HAP-1 (cell line): Measurements from ENCODE around the gene RANBP10.
"Not testable (repeated sequence)": the region's sequence is repeated elsewhere in the genome, so short reads cannot be mapped to it uniquely, and the experiment has no call there.

Experiments
- DNase-seq, 2 experiments: peaks; one replicate each; pipeline ENCODE4 v3.0.0-alpha.2; 2016 to 2020; ENCODE audit warnings: low spot score in 2 of 2
- H3K27me3 ChIP-seq: fragments of 250-450 bp; sonication (Bioruptor Pico); 2 replicates; pipeline ENCODE4 v1.5.1; 2020; ENCODE audit warnings: low read depth, mild to moderate bottlenecking, moderate library complexity
- H3K36me3 ChIP-seq: fragments of 250-450 bp; sonication (Bioruptor Pico); replicated peaks from 2 replicates; pipeline ENCODE4 v1.5.1; 2020; ENCODE audit warnings: mild to moderate bottlenecking
- H3K4me1 ChIP-seq: fragments of 250-450 bp; sonication (Bioruptor Pico); 2 replicates; pipeline ENCODE4 v1.5.1; 2020; ENCODE audit warnings: mild to moderate bottlenecking
- H3K4me3 ChIP-seq: fragments of 250-450 bp; sonication (Bioruptor Pico); 2 replicates; pipeline ENCODE4 v1.5.1; 2020; ENCODE audit warnings: mild to moderate bottlenecking, moderate library complexity
- H3K9me3 ChIP-seq: fragments of 250-450 bp; sonication (Bioruptor Pico); 2 replicates; pipeline ENCODE4 v1.5.1; 2020; ENCODE audit warnings: mild to moderate bottlenecking, moderate library complexity
- in situ Hi-C: fragments of 300-500 bp; cut with MboI; formaldehyde crosslinking; loops from 3 replicates; pipeline ENCODE4 v1.14.3; 2020; ENCODE audit warnings: low sequenced_read_pairs, inconsistent platforms, mixed read lengths

The RANBP10 gene

GRCh38 chr16:67761924-67762323 is 44.4 kb downstream of the RANBP10 start:
- Histone ChIP-seq H3K36me3 (no peaks in the 10 kb centered on the region), H3K9me3 (no peaks in the 10 kb centered on the region), H3K27me3 (no peaks in the 10 kb centered on the region), H3K4me3 (no peak overlapping the region), H3K4me1 (no peaks in the 10 kb centered on the region)
- no peak for DNase-seq
- in situ Hi-C loops = no loop called here

DNA sequence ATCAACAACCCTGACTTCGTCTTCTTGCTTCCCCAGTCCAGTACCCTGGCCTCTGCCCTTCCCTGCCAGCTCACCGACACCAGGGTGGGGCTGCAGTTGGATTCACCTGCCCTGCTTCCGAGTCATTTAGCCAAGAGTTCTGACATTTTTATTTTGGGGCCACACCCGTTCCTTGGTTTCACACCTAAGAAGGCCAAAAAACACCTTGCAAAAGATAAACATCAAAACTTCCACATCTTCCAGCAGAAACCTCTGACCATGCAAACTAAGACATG is 45.5 kb downstream of the RANBP10 start:
- Histone ChIP-seq H3K9me3 (no peaks in the 10 kb centered on the region), H3K4me1 (no peaks in the 10 kb centered on the region), H3K4me3 (no peak overlapping the region), H3K27me3 (no peaks in the 10 kb centered on the region), H3K36me3 (no peaks in the 10 kb centered on the region)
- no peak for DNase-seq
- in situ Hi-C loops = no loop called here

DNA sequence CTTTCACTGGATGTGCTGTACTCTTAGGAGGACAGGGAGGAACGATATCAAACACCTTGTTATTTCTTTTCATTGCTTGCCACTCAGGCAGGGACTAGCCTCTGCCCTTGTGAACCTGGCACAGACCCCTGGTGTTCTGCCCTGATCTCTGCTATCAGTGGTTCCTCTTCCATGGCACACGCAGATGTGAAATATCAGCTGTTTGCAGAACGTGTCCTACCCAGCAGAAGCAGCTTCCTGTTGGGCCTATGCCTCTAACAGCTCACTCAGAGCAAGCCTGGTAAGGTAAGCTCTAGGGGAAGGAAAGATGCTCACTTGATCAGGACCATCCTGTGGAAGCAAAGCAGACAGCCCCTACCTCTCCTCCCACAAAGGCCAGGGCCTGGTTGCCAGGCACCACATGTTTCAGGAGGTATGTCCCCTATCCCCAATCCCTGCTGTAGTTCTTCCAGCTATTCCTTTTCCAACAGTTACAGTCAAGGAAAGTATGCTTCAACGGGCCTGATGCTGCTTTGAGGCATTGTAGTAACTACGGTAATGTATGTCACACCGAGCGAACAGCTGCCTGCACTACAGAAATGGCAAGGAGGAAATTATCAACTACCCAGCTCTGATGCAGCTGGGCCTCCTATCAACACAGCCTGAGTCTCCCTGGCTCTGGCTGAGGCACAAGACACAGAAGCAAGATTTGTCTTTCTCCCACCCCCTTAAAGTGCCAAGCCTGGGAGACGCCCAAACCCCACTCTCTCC is 46.0 kb downstream of the RANBP10 start:
- DNase-seq = no peak
- in situ Hi-C loops = no loop called here
- Histone ChIP-seq H3K4me1 (no peaks in the 10 kb centered on the region), H3K36me3 (no peaks in the 10 kb centered on the region), H3K9me3 (no peaks in the 10 kb centered on the region), H3K27me3 (no peaks in the 10 kb centered on the region), H3K4me3 (no peak overlapping the region)

- in situ Hi-C loops = no loop called here
- Histone ChIP-seq H3K9me3 (no peaks in the 10 kb centered on the region), H3K4me3 (no peak overlapping the region), H3K36me3 (no peaks in the 10 kb centered on the region), H3K27me3 (no peaks in the 10 kb centered on the region), H3K4me1 (no peaks in the 10 kb centered on the region)
- no peak for DNase-seq
Observed at GRCh38 chr16:67758966-67759365, 47.4 kb downstream of the RANBP10 start.

DNA sequence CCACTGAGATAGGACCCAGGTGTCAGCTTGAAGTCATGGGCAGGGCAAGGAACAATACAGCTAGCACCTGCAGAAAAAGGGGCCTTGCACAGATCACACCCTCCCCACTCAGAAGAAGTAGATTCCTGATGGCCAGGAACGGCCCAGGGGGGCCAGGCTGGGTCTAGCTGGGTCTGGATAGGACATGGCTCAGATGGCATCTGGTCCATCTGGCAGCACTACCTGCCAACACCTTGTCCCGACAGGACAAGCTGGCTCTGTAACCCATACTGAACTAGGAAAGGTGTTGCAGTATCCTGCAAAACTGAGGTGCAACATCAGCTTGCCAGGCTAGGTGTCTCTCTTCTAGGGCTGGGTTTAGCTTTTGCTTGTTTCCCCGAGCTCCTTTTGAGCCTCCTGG is 48.4 kb downstream of the RANBP10 start:
- no peak for DNase-seq
- in situ Hi-C loops = no loop called here
- Histone ChIP-seq H3K27me3 (no peaks in the 10 kb centered on the region), H3K9me3 (no peaks in the 10 kb centered on the region), H3K4me3 (no peak overlapping the region), H3K36me3 (no peaks in the 10 kb centered on the region), H3K4me1 (no peaks in the 10 kb centered on the region)

GRCh38 chr16:67752641-67753040 is 53.7 kb downstream of the RANBP10 start:
- no peaks in the 10 kb centered on the region for H3K27me3 ChIP-seq
- H3K9me3 ChIP-seq = no peaks in the 10 kb centered on the region
- no peak overlapping the region for H3K4me3 ChIP-seq
- in situ Hi-C loops = no loop called here
- H3K4me1 ChIP-seq = no peaks in the 10 kb centered on the region
- DNase-seq = no peak
- H3K36me3 ChIP-seq = no peaks in the 10 kb centered on the region

DNA sequence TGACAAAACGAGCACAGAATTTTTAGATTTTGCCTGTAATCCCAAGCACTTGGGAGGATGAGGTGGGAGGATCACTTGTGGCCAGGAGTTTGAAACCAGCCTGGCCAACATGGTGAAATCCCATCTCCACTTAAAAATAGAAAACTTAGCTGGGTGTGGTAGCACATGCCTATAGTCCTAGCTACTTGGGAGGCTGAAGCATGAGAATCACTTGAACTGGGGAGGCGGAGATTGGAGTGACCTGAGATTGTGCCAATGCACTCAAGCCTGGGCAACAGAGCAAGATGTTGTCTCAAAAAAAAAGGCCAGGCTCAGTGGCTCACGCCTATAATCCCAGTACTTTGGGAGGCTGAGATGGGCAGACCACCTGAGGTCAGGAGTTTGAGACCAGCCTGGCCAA is 55.0 kb downstream of the RANBP10 start:
- H3K27me3 ChIP-seq, H3K9me3 ChIP-seq, H3K4me1 ChIP-seq, in situ Hi-C loops, H3K4me3 ChIP-seq, DNase-seq, H3K36me3 ChIP-seq: not testable (repeated sequence)

DNA sequence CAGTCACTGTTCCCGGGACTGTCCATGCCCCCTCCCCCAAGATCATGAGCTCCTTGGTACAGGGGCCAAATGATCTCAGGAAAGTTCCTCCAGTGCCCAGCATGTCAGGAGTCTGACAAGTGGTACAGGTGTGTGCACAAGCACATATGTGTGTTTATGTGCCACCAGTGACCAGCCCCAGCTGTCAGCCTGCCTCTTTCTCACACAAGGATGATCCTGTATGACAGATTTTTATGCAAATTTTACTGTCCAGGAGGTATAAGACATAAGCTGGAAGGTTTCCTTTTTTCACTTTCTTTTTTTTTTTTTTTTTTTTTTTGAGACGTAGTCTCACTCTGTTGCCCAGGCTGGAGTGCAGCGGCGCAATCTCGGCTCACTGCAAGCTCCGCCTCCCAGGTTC is 55.9 kb downstream of the RANBP10 start:
- H3K4me1 ChIP-seq = no peaks in the 10 kb centered on the region
- H3K4me3 ChIP-seq = no peak overlapping the region
- no peaks in the 10 kb centered on the region for H3K9me3 ChIP-seq
- no peaks in the 10 kb centered on the region for H3K36me3 ChIP-seq
- H3K27me3 ChIP-seq = no peaks in the 10 kb centered on the region
- DNase-seq = no peak
- in situ Hi-C loops = no loop called here

GRCh38 chr16:67749436-67750078 is 56.8 kb downstream of the RANBP10 start:
- Histone ChIP-seq H3K27me3 (no peaks in the 10 kb centered on the region), H3K4me3 (no peak overlapping the region), H3K9me3 (no peaks in the 10 kb centered on the region), H3K4me1 (no peaks in the 10 kb centered on the region), H3K36me3 (no peaks in the 10 kb centered on the region)
- no peak for DNase-seq
- in situ Hi-C loops = no loop called here

DNA sequence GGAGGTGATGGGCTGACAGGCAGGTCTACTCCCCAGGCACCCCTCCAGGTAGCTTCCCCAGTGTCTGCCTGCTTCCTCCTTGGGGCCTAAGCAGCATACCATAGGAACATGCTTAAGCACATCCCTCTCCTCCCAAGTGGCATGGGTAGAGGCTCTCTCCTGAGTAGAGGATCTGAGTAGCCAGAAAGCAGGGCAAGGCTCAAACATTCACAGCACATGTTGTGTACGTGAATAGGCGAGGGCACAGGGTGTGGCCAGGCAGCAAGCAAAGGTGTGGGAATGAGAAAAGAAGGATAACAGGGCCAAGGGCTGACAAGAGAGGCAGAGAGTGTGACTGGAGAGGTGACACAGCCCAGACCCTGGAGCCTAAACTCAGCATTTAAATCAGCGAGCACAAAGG is 57.5 kb downstream of the RANBP10 start:
- H3K9me3 ChIP-seq = no peaks in the 10 kb centered on the region
- H3K27me3 ChIP-seq = no peaks in the 10 kb centered on the region
- no peak for DNase-seq
- H3K4me3 ChIP-seq = no peak overlapping the region
- in situ Hi-C loops = no loop called here
- no peaks in the 10 kb centered on the region for H3K36me3 ChIP-seq
- no peaks in the 10 kb centered on the region for H3K4me1 ChIP-seq

DNA sequence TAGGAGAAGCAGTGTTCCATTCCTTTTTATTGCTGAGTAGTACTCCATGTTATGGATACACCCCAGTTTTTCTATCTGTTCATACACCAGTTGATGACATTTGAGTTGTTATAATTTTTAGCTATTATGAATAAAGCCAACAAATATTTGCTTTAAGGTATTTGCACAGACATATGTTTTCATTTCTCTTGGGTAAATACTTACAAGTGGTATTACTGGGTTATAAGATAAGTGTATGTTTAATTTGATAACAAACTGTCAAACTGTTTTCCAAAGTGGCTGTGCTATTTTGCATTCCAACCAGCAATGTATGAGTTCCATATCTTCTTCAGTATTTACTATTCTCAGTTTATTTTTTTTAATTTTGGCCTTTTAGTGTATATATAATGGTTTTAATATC is 59.5 kb downstream of the RANBP10 start:
- in situ Hi-C loops = no loop called here
- H3K9me3 ChIP-seq = no peaks in the 10 kb centered on the region
- no peak for DNase-seq

DNA sequence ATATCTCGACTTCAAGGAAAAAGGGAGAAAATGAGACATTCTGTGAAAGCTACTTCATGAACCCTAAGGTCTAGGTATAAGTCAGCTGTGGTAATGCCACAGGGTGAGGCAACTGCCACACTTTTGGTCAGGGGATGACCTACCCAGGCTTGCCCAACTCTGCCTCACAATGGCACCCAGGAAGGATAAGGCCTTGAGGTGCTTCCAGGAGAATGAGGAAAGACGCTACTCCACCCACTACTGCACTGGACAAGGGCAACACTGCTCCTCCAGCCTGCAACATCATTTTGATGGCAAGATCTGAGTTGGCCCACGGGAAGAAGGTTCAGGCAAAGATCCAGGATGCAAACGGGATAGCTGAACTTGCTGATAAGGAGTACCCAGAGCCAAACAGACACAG is 65.2 kb downstream of the RANBP10 start:
- in situ Hi-C loops = no loop called here

More for the DNA sequence above, 59.5 kb downstream of the RANBP10 start:
- Histone ChIP-seq H3K4me3 (no peak overlapping the region), H3K27me3 (no peaks in the 10 kb centered on the region), H3K36me3 (no peaks in the 10 kb centered on the region), H3K4me1 (no peaks in the 10 kb centered on the region)

GRCh38 chr16:67740391-67740790 is 66.0 kb downstream of the RANBP10 start:
- Histone ChIP-seq H3K9me3 (no peaks in the 10 kb centered on the region), H3K4me3 (no peak overlapping the region), H3K36me3 (no peaks in the 10 kb centered on the region), H3K27me3 (no peaks in the 10 kb centered on the region), H3K4me1 (no peaks in the 10 kb centered on the region)
- in situ Hi-C loops = no loop called here
- DNase-seq = no peak

More for the DNA sequence above, 65.2 kb downstream of the RANBP10 start:
- no peak for DNase-seq
- Histone ChIP-seq H3K4me3 (no peak overlapping the region), H3K36me3 (no peaks in the 10 kb centered on the region), H3K4me1 (no peaks in the 10 kb centered on the region), H3K27me3 (no peaks in the 10 kb centered on the region), H3K9me3 (no peaks in the 10 kb centered on the region)

- H3K4me1 ChIP-seq = no peaks in the 10 kb centered on the region
- in situ Hi-C loops = no loop called here
- no peaks in the 10 kb centered on the region for H3K27me3 ChIP-seq
- no peaks in the 10 kb centered on the region for H3K9me3 ChIP-seq
- no peak for DNase-seq
- no peaks in the 10 kb centered on the region for H3K36me3 ChIP-seq
- H3K4me3 ChIP-seq = no peak overlapping the region
Observed at GRCh38 chr16:67736858-67737257, 69.5 kb downstream of the RANBP10 start.

- no peaks in the 10 kb centered on the region for H3K4me1 ChIP-seq
- no peaks in the 10 kb centered on the region for H3K27me3 ChIP-seq
- no peak for DNase-seq
- in situ Hi-C loops = no loop called here
- H3K9me3 ChIP-seq = no peaks in the 10 kb centered on the region
- H3K36me3 ChIP-seq = no peaks in the 10 kb centered on the region
- no peak overlapping the region for H3K4me3 ChIP-seq
Observed at GRCh38 chr16:67734731-67735201, 71.6 kb downstream of the RANBP10 start.
